Epithelial cell of proximal tubule (primary cell): ENCODE results near the gene FOXF1. TPM values are rescaled to one million over a fixed set of nuclear protein-coding genes. Genes with fewer than 3 reads are reported as not detected.

ENCODE experiments used
- DNase-seq: peaks from one replicate; pipeline ENCODE4 v3.0.0-alpha.2; 2011; ENCODE audit warnings: low read depth
- H3K4me3 ChIP-seq: 2 replicates; pipeline ENCODE4 v1.5.1; 2011; ENCODE audit warnings: low read depth, mild to moderate bottlenecking, low read length
- CTCF ChIP-seq: conservative IDR thresholded peaks from 2 replicates; pipeline ENCODE4 v1.5.1; 2012; ENCODE audit warnings: low read depth, mild to moderate bottlenecking, low read length
- total RNA-seq: library from RNA; depleted of rRNA; stranded (reverse); fragments of >200 nt; gene quantifications from 2 replicates; pipeline ENCODE4 v1.2.3, GENCODE V29; 2015

FOXF1 gene
- total RNA-seq, 1 donor from 2014 or later: 0.12 TPM

- no peak for DNase-seq
- peak; percentile 76 for TF ChIP-seq CTCF
- H3K4me3 ChIP-seq: no peak overlapping the region
Measured at GRCh38 chr16:86517652-86518258, 7.4 kb downstream of the FOXF1 start.

GRCh38 chr16:86519007-86519648 is 8.8 kb downstream of the FOXF1 start:
- no peak for TF ChIP-seq CTCF
- DNase-seq: no peak
- no peak overlapping the region for H3K4me3 ChIP-seq

- no peak overlapping the region for H3K4me3 ChIP-seq
- DNase-seq: no peak
- peak; percentile 92 for TF ChIP-seq CTCF
Measured at GRCh38 chr16:86519649-86520316, 9.5 kb downstream of the FOXF1 start.

GRCh38 chr16:86520317-86521210 is 10.2 kb downstream of the FOXF1 start:
- TF ChIP-seq CTCF: no peak
- no peak overlapping the region for H3K4me3 ChIP-seq
- DNase-seq: no peak

GRCh38 chr16:86521236-86522197 is 11.2 kb downstream of the FOXF1 start:
- TF ChIP-seq CTCF: no peak
- no peak for DNase-seq
- no peak overlapping the region for H3K4me3 ChIP-seq

- DNase-seq: no peak
- H3K4me3 ChIP-seq: no peak overlapping the region
- TF ChIP-seq CTCF: no peak
Measured at GRCh38 chr16:86522634-86523033, 12.3 kb downstream of the FOXF1 start.
